Fibroblast of lung (primary cell): ENCODE measurements around the gene ZBTB9.

Experiments
- EZH2 ChIP-seq: IDR thresholded peaks from 2 replicates; pipeline ENCODE4 v1.5.1; 2012; ENCODE audit warnings: low read length, control low read depth, mild to moderate bottlenecking; ENCODE audit errors: missing control alignments
- TF ChIP-seq, protein P1 (sequence below), 2 donors: IDR thresholded peaks in 1 of 2; conservative IDR thresholded peaks in 1 of 2; 1 replicate in 1 of 2; 2 replicates in 1 of 2; pipeline ENCODE4 v1.5.1; 2011 to 2012; ENCODE audit warnings: low read length in 2 of 2, control low read depth in 1 of 2, inconsistent platforms in 1 of 2, low read depth in 1 of 2, mild to moderate bottlenecking in 1 of 2

DNA sequence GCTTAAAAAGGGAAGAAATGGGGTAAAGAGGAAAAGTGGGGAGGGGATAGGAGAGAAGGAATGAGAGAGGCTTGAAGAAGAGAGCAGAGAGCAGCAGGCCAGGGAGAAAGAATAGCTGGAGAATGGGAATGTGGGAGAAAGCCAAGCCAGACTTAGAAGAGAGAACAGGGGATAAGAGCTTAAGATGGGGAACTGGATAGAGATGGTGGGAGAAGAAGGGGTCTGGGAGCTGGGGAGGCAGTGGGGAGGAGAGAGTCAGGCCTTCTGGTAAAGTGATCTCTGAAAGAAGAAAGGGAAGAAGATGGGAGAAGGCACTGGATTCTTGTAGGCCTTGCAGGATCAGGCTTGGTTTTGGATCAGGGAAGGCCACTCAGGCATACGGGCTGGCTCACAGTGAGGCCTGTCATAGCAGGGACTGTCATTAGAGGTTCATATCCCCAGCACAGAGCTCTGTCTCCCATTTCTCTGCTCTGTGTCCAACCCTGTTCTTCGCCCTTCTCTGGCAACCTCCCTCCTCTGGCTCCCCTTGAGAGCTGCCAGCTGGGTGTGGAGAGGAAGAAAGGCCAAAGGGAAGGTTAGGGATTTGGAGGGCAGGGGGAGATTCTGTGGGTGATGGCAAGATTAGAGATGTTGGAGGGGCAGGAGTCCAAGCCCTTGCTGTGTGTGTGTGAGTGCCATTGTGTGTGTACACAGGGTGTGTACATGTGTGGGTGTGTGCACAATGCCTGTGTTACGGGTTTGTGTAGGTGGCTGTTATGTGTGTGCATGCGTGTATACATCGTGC lies 25.2 kb upstream of the ZBTB9 start:
- TF ChIP-seq, protein P1, sequence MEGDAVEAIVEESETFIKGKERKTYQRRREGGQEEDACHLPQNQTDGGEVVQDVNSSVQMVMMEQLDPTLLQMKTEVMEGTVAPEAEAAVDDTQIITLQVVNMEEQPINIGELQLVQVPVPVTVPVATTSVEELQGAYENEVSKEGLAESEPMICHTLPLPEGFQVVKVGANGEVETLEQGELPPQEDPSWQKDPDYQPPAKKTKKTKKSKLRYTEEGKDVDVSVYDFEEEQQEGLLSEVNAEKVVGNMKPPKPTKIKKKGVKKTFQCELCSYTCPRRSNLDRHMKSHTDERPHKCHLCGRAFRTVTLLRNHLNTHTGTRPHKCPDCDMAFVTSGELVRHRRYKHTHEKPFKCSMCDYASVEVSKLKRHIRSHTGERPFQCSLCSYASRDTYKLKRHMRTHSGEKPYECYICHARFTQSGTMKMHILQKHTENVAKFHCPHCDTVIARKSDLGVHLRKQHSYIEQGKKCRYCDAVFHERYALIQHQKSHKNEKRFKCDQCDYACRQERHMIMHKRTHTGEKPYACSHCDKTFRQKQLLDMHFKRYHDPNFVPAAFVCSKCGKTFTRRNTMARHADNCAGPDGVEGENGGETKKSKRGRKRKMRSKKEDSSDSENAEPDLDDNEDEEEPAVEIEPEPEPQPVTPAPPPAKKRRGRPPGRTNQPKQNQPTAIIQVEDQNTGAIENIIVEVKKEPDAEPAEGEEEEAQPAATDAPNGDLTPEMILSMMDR (conservative IDR thresholded peaks at IDR 0.05 in 1 of 2, IDR thresholded peaks at IDR 0.05 in 1 of 2; ENCODE audit: low read depth in 1 of 2, low read length in 2 of 2) = no peak
- no peak for TF ChIP-seq EZH2
